Thyroid gland (tissue), 4 donors: Measurements from ENCODE around the gene ANKMY2.

ENCODE experiments used
- CTCF ChIP-seq, 6 experiments: fragments of 200-600 bp in 3 of 6; fragments of 450-650 bp in 3 of 6; sonication (generic) in 3 of 6; IDR thresholded peaks; one replicate each; pipeline ENCODE4 v1.5.1; 2016 to 2019; ENCODE audit warnings: antibody characterized with exemption in 6 of 6, mild to moderate bottlenecking in 2 of 6, inconsistent platforms in 1 of 6, moderate library complexity in 1 of 6
- POLR2A ChIP-seq, 2 donors: fragments of 450-650 bp; IDR thresholded peaks; one replicate each; pipeline ENCODE4 v1.6.1; 2017; ENCODE audit warnings: antibody characterized with exemption in 2 of 2, mild to moderate bottlenecking in 2 of 2, moderate library complexity in 1 of 2

- TF ChIP-seq CTCF (IDR thresholded peaks at IDR 0.05) (no peak), POLR2A (IDR thresholded peaks at IDR 0.05) (no peak)
Measured at GRCh38 chr7:16691241-16691640, 45.7 kb upstream of the ANKMY2 start.
